NCI-H1694 treated with DMSO at 0.1 percent for 48 hours (cell line): ENCODE measurements around the gene THSD4.

ENCODE experiments used
- DNase-seq: peaks from one replicate; lab custom pipeline; 2025; lab: John Stamatoyannopoulos, UW

The THSD4 gene

GRCh38 chr15:71114887-71115566 lies at the start of gene THSD4:
TSS of gene THSD4 (plus strand) at chr15:71115471.
- DNase-seq, result peak; percentile 8

GRCh38 chr15:71066983-71067382 lies 48.3 kb upstream of the THSD4 start:
- DNase-seq, result no peak

- DNase-seq, result no peak
Observed at GRCh38 chr15:71069693-71070092, 45.6 kb upstream of the THSD4 start.

GRCh38 chr15:71071529-71071928 lies 43.7 kb upstream of the THSD4 start:
- no peak for DNase-seq

- DNase-seq, result no peak
Observed at GRCh38 chr15:71072423-71072822, 42.8 kb upstream of the THSD4 start.

- DNase-seq, result no peak
Observed at GRCh38 chr15:71078506-71079207, 36.6 kb upstream of the THSD4 start.

- DNase-seq, result no peak
Observed at GRCh38 chr15:71079208-71080044, 35.8 kb upstream of the THSD4 start.

GRCh38 chr15:71080166-71080565 lies 35.1 kb upstream of the THSD4 start:
- DNase-seq, result no peak

- no peak for DNase-seq
Observed at GRCh38 chr15:71080705-71081104, 34.6 kb upstream of the THSD4 start.

- DNase-seq, result no peak
Observed at GRCh38 chr15:71082803-71083202, 32.5 kb upstream of the THSD4 start.

GRCh38 chr15:71083349-71083748 lies 31.9 kb upstream of the THSD4 start:
- DNase-seq, result no peak

- no peak for DNase-seq
Observed at GRCh38 chr15:71084264-71084663, 31.0 kb upstream of the THSD4 start.

GRCh38 chr15:71085809-71086208 lies 29.5 kb upstream of the THSD4 start:
- no peak for DNase-seq

GRCh38 chr15:71088155-71088554 lies 27.1 kb upstream of the THSD4 start:
- no peak for DNase-seq

GRCh38 chr15:71088683-71089082 lies 26.6 kb upstream of the THSD4 start:
- no peak for DNase-seq

GRCh38 chr15:71089801-71090200 lies 25.5 kb upstream of the THSD4 start:
- no peak for DNase-seq

GRCh38 chr15:71091601-71092000 lies 23.7 kb upstream of the THSD4 start:
- DNase-seq, result no peak

- no peak for DNase-seq
Observed at GRCh38 chr15:71092056-71092600, 23.1 kb upstream of the THSD4 start.

GRCh38 chr15:71093054-71094024 lies 21.9 kb upstream of the THSD4 start:
- no peak for DNase-seq

GRCh38 chr15:71094137-71094536 lies 21.1 kb upstream of the THSD4 start:
- no peak for DNase-seq

- no peak for DNase-seq
Observed at GRCh38 chr15:71096676-71097075, 18.6 kb upstream of the THSD4 start.
